ENCODE results near the gene FES.
A peak's percentile ranks its signal among the peaks of the same experiment; 100 is the strongest.
"Not testable (repeated sequence)": the region's sequence is repeated elsewhere in the genome, so short reads cannot be mapped to it uniquely, and the experiment has no call there.

The FES gene

DNA sequence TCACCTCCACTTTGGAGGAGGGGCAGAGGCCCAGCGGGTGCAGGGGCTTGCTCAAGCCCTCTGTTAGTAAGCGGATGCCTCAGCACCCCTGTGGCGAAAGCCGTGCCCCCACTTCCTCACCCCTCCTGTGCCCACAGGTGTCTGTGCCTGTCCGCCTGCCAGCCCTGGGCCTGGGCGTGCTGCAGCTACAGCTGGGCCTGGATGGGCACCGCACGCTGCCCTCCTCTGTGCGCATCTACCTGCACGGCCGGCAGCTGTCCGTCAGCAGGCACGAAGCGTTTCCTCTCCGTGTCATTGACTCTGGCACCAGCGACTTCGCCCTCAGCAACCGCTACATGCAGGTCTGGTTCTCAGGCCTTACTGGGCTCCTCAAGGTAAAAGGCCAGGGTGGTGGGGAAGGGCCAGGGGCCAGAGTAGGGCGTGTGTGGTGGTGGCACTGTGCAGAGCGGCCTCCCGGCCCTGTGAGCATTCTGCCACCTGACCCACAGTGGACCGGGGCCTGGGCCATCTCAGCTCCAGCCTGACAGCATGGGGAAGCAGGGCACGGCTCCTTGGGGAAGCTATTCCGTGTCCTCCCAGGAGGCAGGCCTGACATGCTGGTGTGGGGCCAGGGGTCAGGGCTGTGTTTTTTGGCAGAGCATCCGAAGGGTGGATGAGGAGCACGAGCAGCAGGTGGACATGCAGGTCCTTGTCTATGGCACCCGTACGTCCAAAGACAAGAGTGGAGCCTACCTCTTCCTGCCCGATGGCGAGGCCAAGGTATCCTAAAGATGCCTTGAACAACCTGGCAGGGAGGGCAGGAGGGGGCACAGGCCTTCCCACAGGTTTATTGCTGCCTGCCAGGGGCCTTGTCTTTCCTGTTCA lies 27.8 kb downstream of the FES start:
- DNase-seq = no peak

DNA sequence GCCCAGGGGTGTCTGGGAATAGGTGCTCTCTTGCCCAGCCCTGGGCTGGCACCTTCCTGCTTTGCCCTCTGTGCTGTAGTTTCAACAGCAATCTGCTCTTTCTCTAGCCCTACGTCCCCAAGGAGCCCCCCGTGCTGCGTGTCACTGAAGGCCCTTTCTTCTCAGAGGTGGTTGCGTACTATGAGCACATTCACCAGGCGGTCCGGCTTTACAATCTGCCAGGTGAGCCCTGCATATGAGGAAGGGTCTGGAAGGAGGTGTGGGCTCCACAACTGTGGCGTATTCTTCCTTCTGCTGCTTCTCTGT lies 28.4 kb downstream of the FES start:
- no peak for DNase-seq

DNA sequence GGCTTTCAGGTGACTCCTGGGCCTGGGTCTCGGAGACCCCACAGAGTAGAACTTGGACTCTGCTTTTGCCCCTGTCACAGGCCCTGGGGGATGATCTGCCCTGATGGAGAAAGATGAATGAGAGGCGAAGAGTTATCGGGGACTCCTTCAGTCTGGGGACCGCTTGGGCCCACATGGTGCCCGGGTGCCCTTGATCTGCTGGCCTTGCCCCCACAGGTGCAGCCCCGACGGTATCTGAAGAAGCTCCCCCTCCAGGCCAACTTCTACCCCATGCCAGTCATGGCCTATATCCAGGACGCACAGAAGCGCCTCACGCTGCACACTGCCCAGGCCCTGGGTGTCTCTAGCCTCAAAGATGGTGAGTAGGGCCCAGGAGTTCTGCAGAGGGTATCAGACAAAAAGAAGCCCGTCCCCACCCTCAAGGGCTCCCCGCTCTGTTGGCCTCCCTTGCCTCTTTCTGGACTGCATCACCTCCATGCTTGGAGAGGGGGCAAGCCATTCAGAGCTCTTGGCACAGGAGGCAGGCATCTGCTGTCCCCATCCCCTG lies 29.2 kb downstream of the FES start:
- no peak for DNase-seq

DNA sequence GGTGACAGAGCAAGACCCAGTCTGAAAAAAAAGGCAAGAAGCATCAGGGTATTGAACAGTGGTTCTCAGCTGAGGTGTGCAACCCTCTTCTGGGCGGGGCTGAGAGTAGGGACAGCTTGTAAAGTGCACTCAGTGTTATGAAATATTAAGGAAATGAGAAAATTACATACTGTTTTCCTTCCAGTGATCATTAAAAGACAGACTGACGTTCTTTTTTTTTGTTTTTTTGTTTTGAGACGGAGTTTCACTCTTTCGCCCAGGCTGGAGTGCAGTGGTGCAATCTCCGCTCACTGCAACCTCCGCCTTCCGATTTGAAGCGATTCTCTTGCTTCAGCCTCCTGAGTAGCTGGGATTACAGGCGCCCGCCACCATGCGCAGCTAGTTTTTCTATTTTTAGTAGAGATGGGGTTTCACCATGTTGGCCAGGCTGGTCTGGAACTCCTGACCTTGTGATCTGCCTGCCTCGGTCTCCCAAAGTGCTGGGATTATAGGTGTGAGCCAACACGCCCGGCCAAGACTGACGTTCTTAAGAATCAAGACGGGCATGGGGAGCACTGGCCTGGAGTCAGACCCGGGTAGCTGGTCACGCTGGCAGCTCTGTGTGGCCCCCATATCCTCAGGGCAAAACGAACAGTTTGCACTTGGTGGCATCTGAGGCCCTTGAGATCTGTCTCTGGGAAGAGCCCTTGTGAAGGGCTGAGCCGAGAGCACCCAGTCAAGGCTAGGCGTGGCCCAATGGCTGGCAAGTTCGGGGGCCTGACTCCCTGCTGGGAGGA lies 30.2 kb downstream of the FES start:
- DNase-seq = no peak

DNA sequence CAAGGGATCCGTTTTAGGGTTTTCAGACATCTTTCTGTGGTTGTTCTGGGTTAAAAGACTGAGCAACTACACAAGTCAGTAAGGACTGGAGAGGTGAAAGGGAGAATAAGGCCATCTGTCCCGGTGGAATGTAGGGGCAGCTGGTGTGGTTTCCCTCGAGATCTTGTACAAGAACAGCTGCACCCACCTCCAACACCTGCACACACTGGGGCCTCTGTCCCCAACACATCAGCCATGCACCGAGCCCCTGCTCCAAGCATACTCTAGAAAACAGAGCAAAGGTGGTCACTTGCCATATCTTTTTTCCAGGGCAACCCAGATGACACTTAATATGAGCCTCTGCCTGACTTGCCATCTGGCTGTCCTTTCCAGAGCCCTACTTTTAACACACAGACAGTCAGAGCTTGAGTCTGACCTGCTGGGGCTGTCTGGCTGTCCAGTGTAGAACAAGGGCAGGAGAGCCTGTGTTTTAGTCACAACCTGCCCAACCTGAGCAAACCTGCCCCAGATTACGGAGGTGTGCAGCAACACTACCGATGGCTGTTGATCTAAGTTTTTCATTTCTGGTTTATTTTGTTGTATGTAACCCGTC lies 31.0 kb downstream of the FES start:
- DNase-seq = no peak

DNA sequence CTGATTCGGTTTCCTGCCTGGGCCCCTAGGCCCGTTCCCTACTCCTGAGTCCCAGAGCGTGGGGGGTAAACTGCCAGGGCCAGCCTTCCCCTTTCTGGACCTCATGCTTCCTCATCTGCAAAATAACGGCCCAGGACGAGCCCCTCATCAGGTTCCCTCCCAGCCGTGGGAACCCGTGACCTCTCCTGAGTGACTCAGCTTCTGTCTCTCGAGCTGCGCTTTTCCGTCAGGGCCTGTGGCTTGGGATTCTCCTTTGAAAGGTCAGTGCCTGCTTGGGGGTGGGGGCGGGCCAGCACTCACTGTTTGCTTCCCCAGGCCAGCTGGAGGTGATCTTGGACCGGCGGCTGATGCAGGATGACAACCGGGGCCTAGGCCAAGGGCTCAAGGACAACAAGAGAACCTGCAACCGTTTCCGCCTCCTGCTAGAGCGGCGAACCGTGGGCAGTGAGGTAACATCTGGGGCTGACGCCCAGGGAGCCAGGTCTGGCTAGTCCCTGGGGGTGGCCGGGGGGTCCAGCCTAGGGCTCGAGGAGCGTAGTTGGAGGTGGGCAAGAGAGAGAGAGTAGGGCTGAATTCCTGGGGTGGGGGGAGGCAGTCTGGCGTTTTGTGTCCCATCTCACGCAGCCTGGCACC lies 31.6 kb downstream of the FES start:
- peak; percentile 47 for DNase-seq

DNA sequence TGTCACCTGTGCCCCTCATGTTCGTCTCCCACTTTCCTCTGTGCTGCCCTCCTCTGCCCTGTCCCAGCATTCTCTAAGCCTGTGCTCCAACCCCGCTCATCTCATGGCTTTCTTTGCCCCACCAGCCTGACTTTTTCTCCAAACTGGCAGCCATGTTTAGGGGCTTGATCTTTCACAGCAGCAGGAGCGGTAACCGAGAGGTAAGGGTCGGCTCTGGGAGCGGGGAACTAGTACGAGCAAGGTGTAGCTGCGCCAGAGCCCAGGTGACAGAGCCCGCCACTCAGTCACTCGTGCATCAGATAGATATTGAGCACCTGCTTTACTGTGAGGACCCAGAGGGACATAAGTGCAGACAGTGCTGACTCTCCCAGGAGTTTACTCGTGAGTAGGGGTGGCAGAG lies 32.2 kb downstream of the FES start:
- DNase-seq = no peak

DNA sequence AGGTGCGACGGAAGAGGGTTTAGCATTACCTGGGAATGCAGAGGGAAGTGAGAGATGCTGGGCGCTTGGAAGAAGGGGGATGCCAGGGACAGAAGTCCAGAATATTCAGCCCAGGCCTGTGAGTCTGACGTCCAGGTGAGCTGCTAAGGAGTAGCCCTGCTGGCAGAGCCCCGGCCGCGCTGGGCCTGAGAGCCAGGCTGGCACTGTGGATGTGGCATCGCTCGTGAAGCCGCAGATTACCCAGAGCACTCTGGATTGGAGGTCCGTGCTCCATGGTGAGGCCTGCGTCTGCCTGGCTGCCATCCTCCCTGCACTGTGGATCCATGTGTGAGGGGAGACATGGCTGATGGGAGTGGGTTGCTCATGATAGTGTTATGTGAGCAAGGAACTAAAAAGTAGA lies 33.3 kb downstream of the FES start:
- no peak for DNase-seq

DNA sequence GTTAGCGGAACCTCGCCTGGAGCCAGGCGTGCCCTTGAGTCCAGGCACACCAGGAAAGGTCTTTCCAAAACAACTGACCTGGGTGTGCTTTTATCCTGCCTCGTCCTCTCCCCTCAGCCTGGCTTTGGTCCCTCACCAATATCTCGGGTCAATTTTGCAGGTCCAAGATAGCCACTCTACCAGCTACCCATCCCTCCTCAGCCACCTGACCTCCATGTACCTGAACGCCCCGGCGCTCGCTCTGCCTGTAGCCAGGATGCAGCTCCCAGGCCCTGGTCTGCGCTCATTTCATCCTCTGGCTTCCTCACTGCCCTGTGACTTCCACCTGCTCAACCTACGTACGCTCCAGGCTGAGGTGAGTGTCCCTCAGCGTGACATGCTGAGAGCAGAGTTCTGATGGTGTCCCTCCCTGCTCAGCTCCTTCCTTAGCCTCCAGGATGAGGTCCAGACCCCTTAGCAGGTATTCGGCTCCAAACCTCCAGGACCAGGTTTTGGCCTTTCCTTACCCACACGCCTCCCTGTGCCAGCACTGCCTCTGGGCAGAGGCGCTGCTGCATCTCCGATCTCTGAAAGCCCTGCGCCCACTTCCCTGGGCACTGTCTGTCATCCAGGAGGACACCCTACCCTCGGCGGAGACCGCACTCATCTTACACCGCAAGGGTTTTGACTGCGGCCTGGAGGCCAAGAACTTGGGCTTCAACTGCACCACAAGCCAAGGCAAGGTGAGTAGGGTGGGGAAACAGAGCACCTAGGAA lies 33.9 kb downstream of the FES start:
- no peak for DNase-seq

DNA sequence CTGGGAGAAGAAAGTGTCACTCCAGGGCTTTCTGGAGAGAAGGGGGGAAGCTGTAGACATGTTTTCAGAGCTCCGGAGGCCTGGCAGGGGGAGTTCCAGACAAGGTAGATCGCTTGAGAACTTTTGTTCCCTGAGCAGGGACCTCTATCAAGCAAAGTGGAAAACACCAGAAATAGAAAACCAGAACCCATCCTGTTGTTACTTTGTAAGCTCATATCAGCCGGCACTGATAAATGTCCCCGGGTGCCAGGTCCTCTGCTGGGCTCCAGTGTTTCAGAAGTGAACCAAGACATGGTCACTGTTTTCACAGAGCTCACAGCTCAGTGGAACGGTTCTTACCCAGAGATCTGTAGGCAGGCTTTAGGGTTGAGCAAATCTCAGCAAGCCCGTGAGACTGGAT lies 34.5 kb downstream of the FES start:
- DNase-seq = no peak

DNA sequence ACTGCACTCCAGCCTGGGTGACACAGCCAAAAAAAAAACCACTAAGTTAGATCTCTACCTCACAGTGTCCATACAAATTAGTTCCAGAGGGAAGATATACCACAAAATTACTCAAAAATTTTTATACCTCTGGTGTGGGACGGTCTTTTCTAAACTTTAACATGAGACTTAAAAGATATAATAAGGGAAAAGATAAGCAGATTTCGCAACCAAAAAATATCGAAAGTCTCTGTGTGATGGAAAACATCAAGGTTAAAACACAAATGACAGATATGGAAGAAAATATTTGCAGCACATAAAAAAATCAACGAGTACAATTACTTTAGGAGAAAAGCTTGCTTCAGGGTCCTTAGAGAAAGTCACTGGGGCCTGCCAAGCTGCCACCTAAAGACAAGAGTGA lies 37.6 kb downstream of the FES start:
- DNase-seq = no peak

DNA sequence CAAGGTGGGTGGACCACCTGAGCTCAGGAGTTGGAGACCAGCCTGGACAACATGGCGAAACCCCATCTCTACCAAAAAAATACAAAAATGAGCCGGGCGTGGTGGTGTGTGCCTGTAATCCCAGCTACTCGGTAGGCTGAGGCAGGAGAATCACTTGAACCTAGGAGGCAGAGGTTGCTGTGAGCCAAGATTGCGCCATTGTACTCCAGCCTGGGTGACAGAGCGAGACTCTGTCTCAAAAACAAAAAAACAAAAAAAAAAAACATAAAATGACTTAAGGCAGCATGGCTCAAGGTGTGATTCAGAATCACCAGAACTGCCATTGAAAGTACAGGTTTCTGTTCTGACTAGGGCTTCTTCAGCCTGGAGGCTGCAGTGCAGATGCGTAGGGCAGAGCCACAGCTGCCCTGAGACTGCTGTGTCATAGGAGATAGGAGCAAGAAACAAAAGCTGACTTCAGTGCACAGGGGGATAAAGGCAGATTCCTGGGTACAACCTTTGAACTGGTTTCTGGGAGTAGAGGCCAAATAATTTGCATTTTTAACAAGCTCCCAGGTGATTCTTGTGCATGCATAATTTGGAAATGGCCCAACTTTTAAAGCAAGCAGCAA lies 38.5 kb downstream of the FES start:
- DNase-seq = not testable (repeated sequence)

DNA sequence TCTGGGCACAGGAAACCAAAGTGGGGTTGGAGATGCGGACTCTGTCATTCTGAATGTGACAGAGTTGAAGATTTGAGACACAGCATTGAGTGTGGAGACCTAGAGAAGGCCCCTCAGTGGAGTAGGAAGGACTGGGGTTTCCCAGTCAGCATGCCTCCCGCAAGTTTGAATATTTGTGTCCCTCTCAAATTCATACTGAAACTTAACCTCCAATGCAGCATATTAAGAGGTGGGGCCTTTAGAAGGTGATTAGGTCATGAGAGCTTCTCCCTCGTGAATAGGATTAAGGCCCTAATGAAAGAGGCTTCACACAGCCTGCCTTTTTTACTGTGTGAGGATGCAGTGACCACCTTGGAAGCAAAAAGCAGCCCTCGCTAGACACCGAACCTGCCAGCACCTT lies 40.1 kb downstream of the FES start:
- no peak for DNase-seq

DNA sequence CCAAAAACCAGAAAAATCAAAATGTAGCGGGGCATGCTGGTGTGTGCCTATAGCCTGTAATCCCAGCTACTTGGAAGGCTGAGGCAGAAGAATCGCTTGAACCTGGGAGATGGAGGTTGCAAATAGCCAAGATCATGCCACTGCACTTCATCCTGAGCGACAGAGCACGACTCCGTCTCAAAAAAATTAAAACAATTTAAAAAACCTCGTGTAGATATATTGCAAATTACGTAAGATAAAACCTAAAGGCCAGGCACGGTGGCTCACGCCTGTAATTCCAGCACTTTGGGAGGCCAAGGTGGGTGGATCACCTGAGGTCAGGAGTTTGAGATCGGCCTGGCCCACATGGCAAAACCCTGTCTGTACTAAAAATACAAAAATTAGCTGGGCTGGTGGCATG lies 42.5 kb downstream of the FES start:
- not testable (repeated sequence) for DNase-seq

DNA sequence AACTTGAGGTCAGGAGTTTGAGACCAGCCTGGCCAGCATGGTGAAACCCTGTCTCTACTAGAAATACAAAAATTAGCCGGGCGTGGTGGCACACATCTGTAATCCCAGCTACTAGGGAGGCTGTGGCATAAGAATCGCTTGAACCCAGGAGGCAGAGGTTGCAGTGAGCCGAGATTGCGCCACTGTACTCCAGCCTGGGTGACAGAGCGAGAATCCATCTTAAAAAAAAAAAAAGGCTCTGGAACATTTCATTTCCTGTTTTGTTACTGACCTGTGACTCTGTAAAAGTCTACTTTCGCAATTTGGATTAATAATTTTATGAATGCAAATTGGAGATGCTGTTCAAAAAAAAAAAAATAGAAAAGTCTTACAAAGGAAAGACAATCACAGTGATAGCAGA lies 43.8 kb downstream of the FES start:
- DNase-seq = not testable (repeated sequence)

DNA sequence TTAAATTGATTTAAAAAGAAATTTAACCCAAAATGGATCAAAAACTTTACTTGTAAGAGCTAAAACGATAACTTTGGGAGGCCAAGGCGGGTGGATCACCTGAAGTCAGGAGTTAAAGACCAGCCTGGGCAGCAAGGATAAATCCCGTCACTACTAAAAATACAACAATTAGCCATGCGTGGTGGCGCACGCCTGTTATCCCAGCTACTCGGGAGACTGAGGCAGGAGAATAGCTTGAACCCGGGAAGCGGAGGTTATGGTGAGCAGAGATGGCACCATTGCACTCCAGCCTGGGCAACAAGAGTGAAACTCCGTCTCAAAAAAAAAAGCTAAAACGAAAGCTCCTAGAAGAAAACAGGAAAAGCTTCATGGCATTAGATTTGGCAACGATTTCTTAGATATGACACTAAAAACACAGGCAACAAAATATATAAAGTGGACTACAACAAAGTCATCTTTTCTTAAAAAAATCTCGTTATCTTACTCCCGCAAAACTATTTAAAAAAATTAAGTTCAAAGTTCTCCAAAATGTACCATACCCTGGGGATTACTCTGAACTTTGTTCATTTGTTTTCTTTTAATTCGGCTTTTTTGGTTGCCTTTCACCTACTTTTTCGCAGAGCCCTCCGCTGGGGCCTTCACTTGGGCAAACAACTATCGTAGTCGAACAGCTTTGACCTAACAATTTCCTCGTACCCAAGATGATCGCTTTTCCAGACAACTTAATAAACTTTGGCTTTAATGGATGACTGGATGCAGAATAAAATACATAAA lies 45.1 kb downstream of the FES start:
- DNase-seq = no peak

DNA sequence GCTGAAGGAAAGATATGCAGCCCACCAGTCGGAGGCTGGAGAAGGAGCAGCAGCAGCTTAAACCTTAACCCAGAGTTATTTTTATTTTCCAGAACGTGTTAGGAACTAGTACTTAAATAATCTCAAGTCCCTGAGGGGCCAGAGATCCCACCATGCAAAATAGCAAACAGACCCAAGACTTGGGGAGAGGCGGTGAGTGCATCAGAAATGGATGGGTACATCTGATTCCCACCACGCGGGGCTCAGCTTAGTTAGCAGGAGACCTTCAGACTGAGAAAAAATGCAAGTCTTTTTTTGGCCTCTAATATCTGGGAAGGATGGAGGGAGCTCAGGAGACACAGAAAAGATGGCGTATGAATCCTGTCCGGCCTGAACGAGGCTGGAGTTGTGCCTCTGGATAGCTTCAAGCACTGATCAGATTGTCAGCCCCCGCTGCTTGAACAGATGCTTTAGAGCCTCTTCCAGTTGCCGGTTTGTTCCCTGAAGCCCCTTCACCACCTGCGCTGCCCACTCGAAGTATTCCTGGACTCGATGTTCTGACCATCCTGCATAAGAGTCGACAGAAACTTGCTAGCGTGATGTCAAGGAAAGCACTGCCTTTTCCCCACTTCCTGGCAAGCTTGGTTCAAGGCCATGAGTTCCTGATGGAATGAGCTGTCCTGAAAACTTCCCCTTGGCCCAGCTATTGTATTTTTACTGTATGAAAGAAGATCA lies 46.7 kb downstream of the FES start:
- peak; percentile 68 for DNase-seq

DNA sequence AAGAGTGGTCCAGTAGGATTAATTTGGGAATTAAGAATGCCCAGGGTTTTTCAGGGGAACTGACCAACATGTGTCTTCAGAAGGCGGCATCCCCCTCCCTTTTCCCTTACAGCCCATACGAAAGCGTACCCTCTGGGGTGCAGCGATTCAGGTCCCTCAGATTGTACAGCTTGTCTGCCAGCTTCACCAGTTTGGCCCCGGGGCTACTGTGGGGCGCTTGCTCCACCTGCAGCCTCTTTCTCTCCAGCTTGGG lies 47.2 kb downstream of the FES start:
- DNase-seq = no peak

DNA sequence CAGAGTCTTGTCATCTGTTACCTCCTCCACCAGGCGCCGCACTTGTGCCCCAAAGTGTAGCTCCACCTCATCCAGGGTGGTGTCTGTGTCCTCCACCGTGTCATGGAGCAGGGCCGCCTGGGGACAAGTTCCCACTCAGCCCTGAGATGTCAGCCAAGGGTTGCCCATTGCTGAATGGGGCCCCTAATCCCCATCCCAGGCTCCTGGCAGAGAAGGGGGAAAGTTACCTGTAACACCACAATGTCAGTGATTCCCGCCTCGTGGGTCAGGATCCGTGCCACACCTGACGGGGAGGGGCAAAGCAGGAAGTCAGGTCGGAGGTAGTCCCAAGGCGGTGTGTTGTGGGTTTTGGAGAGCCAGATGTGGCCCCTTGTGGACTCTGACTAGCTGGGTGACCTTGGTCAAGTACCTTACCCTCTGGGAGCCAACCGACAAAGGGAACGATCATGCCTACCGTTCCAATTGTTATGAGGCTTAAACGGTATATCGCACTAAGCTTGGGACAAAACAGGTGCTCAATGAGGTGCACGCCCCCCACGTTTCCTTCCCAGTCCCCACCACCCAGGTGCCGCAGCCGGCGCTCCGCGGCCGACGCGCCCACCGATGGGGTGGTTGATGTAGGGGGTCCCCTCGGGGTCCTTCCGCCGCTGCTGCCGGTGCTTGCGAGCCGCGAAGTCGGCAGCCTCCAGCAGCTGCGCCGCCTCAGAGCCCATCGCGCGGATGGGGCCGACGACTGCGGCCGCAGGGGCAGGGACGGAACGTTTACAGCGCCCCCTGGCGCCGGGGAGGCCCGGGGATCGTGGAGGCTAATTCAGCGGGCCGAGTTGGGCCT lies 47.7 kb downstream of the FES start, which contains the start of gene HDDC3:
Gene HDDC3, minus strand, starts transcription at position 722 of the 832 bp plus-strand sequence. Its CDS starts 9 bp downstream, at position 713.
- DNase-seq = peak; percentile 88

DNA sequence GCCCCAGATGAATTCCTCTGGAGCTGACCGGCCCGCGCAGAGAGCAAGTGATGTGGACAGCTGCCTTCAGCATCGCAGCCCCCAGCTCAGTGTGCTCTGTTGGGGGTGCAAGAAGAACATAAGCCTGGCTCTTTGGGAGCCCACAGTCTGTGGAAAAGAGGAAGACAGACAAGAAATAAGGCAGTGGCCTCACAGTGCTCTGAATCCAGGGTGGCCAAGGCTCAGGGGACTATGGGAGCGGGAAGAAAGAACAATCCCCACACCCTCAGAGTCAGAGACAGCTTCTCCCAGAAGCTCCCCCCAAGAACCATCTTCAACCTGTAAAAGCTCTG lies 48.3 kb downstream of the FES start:
- no peak for DNase-seq

Measured in GF-D8 (cell line).